Immature natural killer cell (primary cell): ENCODE results near the gene PNLDC1. TPM values are rescaled to one million over a fixed set of nuclear protein-coding genes. Genes with fewer than 3 reads are reported as not detected.

Source experiments
- DNase-seq, 3 donors: peaks; one replicate each; pipeline ENCODE4 v3.0.0; 2022; ENCODE audit warnings: mixed read lengths in 1 of 3
- H3K27ac Mint-ChIP-seq, 6 donors: one replicate each; pipeline ENCODE4 v1.8.0; 2020; ENCODE audit warnings: mixed read lengths in 6 of 6, mild to moderate bottlenecking in 5 of 6, inconsistent platforms in 4 of 6, moderate library complexity in 3 of 6
- H3K27me3 Mint-ChIP-seq, 3 donors: one replicate each; pipeline ENCODE4 v1.8.0; 2020 to 2021; ENCODE audit warnings: low read depth in 3 of 3, mild to moderate bottlenecking in 3 of 3, mixed read lengths in 3 of 3, moderate library complexity in 3 of 3, inconsistent platforms in 1 of 3
- H3K36me3 Mint-ChIP-seq, 3 donors: one replicate each; pipeline ENCODE4 v1.8.0; 2020; ENCODE audit warnings: mixed read lengths in 3 of 3, inconsistent platforms in 2 of 3, mild to moderate bottlenecking in 2 of 3
- H3K4me1 Mint-ChIP-seq, 2 donors: one replicate each; pipeline ENCODE4 v1.8.0; 2020; ENCODE audit warnings: inconsistent platforms in 2 of 2, mild to moderate bottlenecking in 2 of 2, mixed read lengths in 2 of 2, moderate library complexity in 1 of 2
- H3K4me3 Mint-ChIP-seq, 5 donors: one replicate each; pipeline ENCODE4 v1.8.0; 2020; ENCODE audit warnings: mild to moderate bottlenecking in 5 of 5, mixed read lengths in 5 of 5, inconsistent platforms in 3 of 5, moderate library complexity in 3 of 5
- H3K9me3 Mint-ChIP-seq, 6 donors: one replicate each; pipeline ENCODE4 v1.8.0; 2020; ENCODE audit warnings: mild to moderate bottlenecking in 6 of 6, mixed read lengths in 6 of 6, inconsistent platforms in 4 of 6, moderate library complexity in 3 of 6
- polyA plus RNA-seq, 3 donors: library from polyadenylated mRNA; unstranded; fragments of 300-500 nt; fragmentation: Illumina TruSeq; gene quantifications; one replicate each; pipeline ENCODE4 v1.2.3, GENCODE V29; 2021

PNLDC1 gene
- under 1 TPM in 1 of 3 donors, not detected in 2; 0.21 TPM for polyA plus RNA-seq

- DNase-seq, result no peak
- Mint-ChIP-seq H3K36me3 (peaks cover 10 to 21% (median 12%) of the 10 kb centered on the region in 3 donors), H3K4me1 (no peaks in the 10 kb centered on the region), H3K27me3 (no peaks in the 10 kb centered on the region), H3K9me3 (no peaks in the 10 kb centered on the region), H3K27ac (peak within 1 kb of the TSS in 1 of 6 donors; percentile 56), H3K4me3 (no peak within 1 kb of the TSS)
Observed at GRCh38 chr6:159800141-159800865, at the start of gene PNLDC1. TSS of gene PNLDC1 (plus strand) at chr6:159800276. CDS start at chr6:159800308, 32 bp downstream.

- peaks cover 0 to 8% (median 0%) of the 10 kb centered on the region in 3 donors for H3K27me3 Mint-ChIP-seq
- H3K4me1 Mint-ChIP-seq, result peaks cover 2 to 8% of the 10 kb centered on the region in 2 donors
- H3K9me3 Mint-ChIP-seq, result no peaks in the 10 kb centered on the region
- H3K27ac Mint-ChIP-seq, result peak overlapping the region in 1 of 6 donors; percentile 12
- DNase-seq, result no peak
- H3K4me3 Mint-ChIP-seq, result no peak overlapping the region
- peaks cover 17 to 46% (median 29%) of the 10 kb centered on the region in 3 donors for H3K36me3 Mint-ChIP-seq
Observed at GRCh38 chr6:159751448-159751847, 48.6 kb upstream of the PNLDC1 start.

GRCh38 chr6:159753081-159753872 is 46.8 kb upstream of the PNLDC1 start:
- no peak for DNase-seq
- peak overlapping the region in 2 of 6 donors; percentile 17 to 24 for H3K27ac Mint-ChIP-seq
- no peaks in the 10 kb centered on the region for H3K9me3 Mint-ChIP-seq
- no peak overlapping the region for H3K4me3 Mint-ChIP-seq
- H3K36me3 Mint-ChIP-seq, result peaks cover 17 to 48% (median 29%) of the 10 kb centered on the region in 3 donors
- peaks cover 2 to 8% of the 10 kb centered on the region in 2 donors for H3K4me1 Mint-ChIP-seq
- peaks cover 0 to 8% (median 0%) of the 10 kb centered on the region in 3 donors for H3K27me3 Mint-ChIP-seq

GRCh38 chr6:159754401-159754800 is 45.7 kb upstream of the PNLDC1 start:
- H3K4me3 Mint-ChIP-seq, result no peak overlapping the region
- H3K36me3 Mint-ChIP-seq, result peaks cover 20 to 40% (median 22%) of the 10 kb centered on the region in 3 donors
- H3K4me1 Mint-ChIP-seq, result peaks cover 2 to 8% of the 10 kb centered on the region in 2 donors
- peaks cover 0 to 8% (median 0%) of the 10 kb centered on the region in 3 donors for H3K27me3 Mint-ChIP-seq
- no peak for DNase-seq
- peak overlapping the region in 1 of 6 donors; percentile 23 for H3K27ac Mint-ChIP-seq
- no peaks in the 10 kb centered on the region for H3K9me3 Mint-ChIP-seq

GRCh38 chr6:159754959-159755914 is 44.8 kb upstream of the PNLDC1 start:
- peaks cover 18 to 33% (median 18%) of the 10 kb centered on the region in 3 donors for H3K36me3 Mint-ChIP-seq

GRCh38 chr6:159756508-159756907 is 43.6 kb upstream of the PNLDC1 start:
- H3K9me3 Mint-ChIP-seq, result no peaks in the 10 kb centered on the region
- no peak overlapping the region for H3K27ac Mint-ChIP-seq
- peaks cover 16 to 26% of the 10 kb centered on the region in 2 donors for H3K4me1 Mint-ChIP-seq
- peaks cover 18 to 30% (median 18%) of the 10 kb centered on the region in 3 donors for H3K36me3 Mint-ChIP-seq
- no peak overlapping the region for H3K4me3 Mint-ChIP-seq
- peaks cover 3 to 16% (median 10%) of the 10 kb centered on the region in 3 donors for H3K27me3 Mint-ChIP-seq
- DNase-seq, result no peak

More at GRCh38 chr6:159754959-159755914, 44.8 kb upstream of the PNLDC1 start:
- Mint-ChIP-seq H3K4me1 (peaks cover 4 to 14% of the 10 kb centered on the region in 2 donors), H3K9me3 (no peaks in the 10 kb centered on the region), H3K4me3 (no peak overlapping the region), H3K27ac (peak overlapping the region; percentile 2 to 63 (median 42)), H3K27me3 (peaks cover 0 to 12% (median 0%) of the 10 kb centered on the region in 3 donors)
- no peak for DNase-seq

- peak overlapping the region; percentile 28 to 78 (median 60) for H3K27ac Mint-ChIP-seq
- H3K36me3 Mint-ChIP-seq, result peaks cover 15 to 27% (median 16%) of the 10 kb centered on the region in 3 donors
- no peak overlapping the region for H3K4me3 Mint-ChIP-seq
- peaks cover 26 to 35% of the 10 kb centered on the region in 2 donors for H3K4me1 Mint-ChIP-seq
- H3K27me3 Mint-ChIP-seq, result peaks cover 10 to 23% (median 22%) of the 10 kb centered on the region in 3 donors
- no peaks in the 10 kb centered on the region for H3K9me3 Mint-ChIP-seq
- no peak for DNase-seq
Observed at GRCh38 chr6:159758031-159759001, 41.8 kb upstream of the PNLDC1 start.

GRCh38 chr6:159759645-159760044 is 40.4 kb upstream of the PNLDC1 start:
- Mint-ChIP-seq H3K27ac (peak overlapping the region; percentile 53 to 97 (median 78)), H3K27me3 (peaks cover 10 to 23% (median 22%) of the 10 kb centered on the region in 3 donors), H3K4me3 (peak overlapping the region; percentile 2 to 57 (median 30)), H3K36me3 (peaks cover 14 to 23% (median 15%) of the 10 kb centered on the region in 3 donors), H3K4me1 (peaks cover 27 to 35% of the 10 kb centered on the region in 2 donors), H3K9me3 (no peaks in the 10 kb centered on the region)
- DNase-seq, result no peak

GRCh38 chr6:159760602-159761057 is 39.4 kb upstream of the PNLDC1 start:
- peaks cover 27% of the 10 kb centered on the region in 2 donors for H3K4me1 Mint-ChIP-seq

GRCh38 chr6:159761129-159761872 is 38.8 kb upstream of the PNLDC1 start:
- Mint-ChIP-seq H3K4me1 (peaks cover 27% of the 10 kb centered on the region in 2 donors), H3K27me3 (peaks cover 10 to 22% (median 16%) of the 10 kb centered on the region in 3 donors), H3K9me3 (no peaks in the 10 kb centered on the region), H3K36me3 (peaks cover 4 to 20% (median 9%) of the 10 kb centered on the region in 3 donors), H3K27ac (peak overlapping the region; percentile 93 to 99 (median 97)), H3K4me3 (peak overlapping the region; percentile 90 to 98 (median 96))
- no peak for DNase-seq

More at GRCh38 chr6:159760602-159761057, 39.4 kb upstream of the PNLDC1 start:
- Mint-ChIP-seq H3K4me3 (peak overlapping the region; percentile 90 to 98 (median 96)), H3K9me3 (no peaks in the 10 kb centered on the region), H3K27ac (peak overlapping the region; percentile 93 to 99 (median 97)), H3K27me3 (peaks cover 10 to 22% (median 17%) of the 10 kb centered on the region in 3 donors), H3K36me3 (peaks cover 6 to 18% (median 9%) of the 10 kb centered on the region in 3 donors)
- no peak for DNase-seq
